HG02759 (cell line): ENCODE measurements around the gene BDKRB1.

Source experiments
- ATAC-seq: cut with Tn5 transposase; IDR thresholded peaks from one replicate; pipeline ENCODE4 v1.9.1; 2021; ENCODE audit warnings: mild to moderate bottlenecking, moderate library complexity; ENCODE audit not compliant: unreplicated experiment

The BDKRB1 gene

GRCh38 chr14:96260341-96260821 is 4.4 kb downstream of the BDKRB1 start:
- ATAC-seq, result no peak

- ATAC-seq, result no peak
Measured at GRCh38 chr14:96261053-96261452, 5.0 kb downstream of the BDKRB1 start.

- ATAC-seq, result no peak
Measured at GRCh38 chr14:96261772-96262655, 6.0 kb downstream of the BDKRB1 start.

- no peak for ATAC-seq
Measured at GRCh38 chr14:96263347-96264199, 7.6 kb downstream of the BDKRB1 start.

- ATAC-seq, result no peak
Measured at GRCh38 chr14:96264200-96264553, 8.2 kb downstream of the BDKRB1 start.

- ATAC-seq, result no peak
Measured at GRCh38 chr14:96264853-96265252, 8.8 kb downstream of the BDKRB1 start.

GRCh38 chr14:96265383-96266095 is 9.5 kb downstream of the BDKRB1 start:
- no peak for ATAC-seq

GRCh38 chr14:96267336-96267735 is 11.3 kb downstream of the BDKRB1 start:
- no peak for ATAC-seq

- ATAC-seq, result no peak
Measured at GRCh38 chr14:96267916-96268315, 11.9 kb downstream of the BDKRB1 start.

- no peak for ATAC-seq
Measured at GRCh38 chr14:96268431-96269358, 12.7 kb downstream of the BDKRB1 start.

GRCh38 chr14:96269359-96269710 is 13.3 kb downstream of the BDKRB1 start:
- no peak for ATAC-seq

- no peak for ATAC-seq
Measured at GRCh38 chr14:96270565-96271420, 14.8 kb downstream of the BDKRB1 start.

GRCh38 chr14:96271421-96271762 is 15.4 kb downstream of the BDKRB1 start:
- no peak for ATAC-seq

GRCh38 chr14:96272777-96273473 is 16.9 kb downstream of the BDKRB1 start:
- ATAC-seq, result no peak

- ATAC-seq, result no peak
Measured at GRCh38 chr14:96273629-96274028, 17.6 kb downstream of the BDKRB1 start.

- no peak for ATAC-seq
Measured at GRCh38 chr14:96274122-96274521, 18.1 kb downstream of the BDKRB1 start.

GRCh38 chr14:96274543-96274942 is 18.5 kb downstream of the BDKRB1 start:
- ATAC-seq, result no peak

GRCh38 chr14:96275177-96276112 is 19.4 kb downstream of the BDKRB1 start:
- peak; percentile 62 for ATAC-seq
